Activated CD8-positive, alpha-beta memory T cell treated with anti-CD3 and anti-CD28 coated beads, Interleukin-2, amount 10 ng/mL, durations not matched to agents 7 days and 5 days (primary cell): Measurements from ENCODE around the gene MFAP2. TPM values are rescaled to one million over a fixed set of nuclear protein-coding genes. Genes with fewer than 3 reads are reported as not detected.

Experiments
- ATAC-seq: fragments of 150-1000 bp; cut with Tn5 transposase; one replicate; pipeline ENCODE4 v1.10.0; 2021; ENCODE audit warnings: moderate library complexity
- CTCF ChIA-PET: fragments of 350-600 bp; sonication (Branson Sonifier 250); formaldehyde crosslinking; loops from one replicate; lab custom pipeline; 2021; ENCODE audit warnings: antibody characterized with exemption; lab: Charles Lee
- DNase-seq: peaks from one replicate; pipeline ENCODE4 v3.0.0-alpha.2; 2020
- H3K27ac Mint-ChIP-seq: one replicate; pipeline ENCODE4 v1.8.0; 2021; ENCODE audit warnings: mild to moderate bottlenecking, mixed read lengths
- H3K27me3 Mint-ChIP-seq: one replicate; pipeline ENCODE4 v1.8.0; 2021; ENCODE audit warnings: mixed read lengths
- H3K36me3 Mint-ChIP-seq: one replicate; pipeline ENCODE4 v1.8.0; 2021; ENCODE audit warnings: mild to moderate bottlenecking, mixed read lengths
- H3K4me1 Mint-ChIP-seq: one replicate; pipeline ENCODE4 v1.8.0; 2021; ENCODE audit warnings: mixed read lengths
- H3K4me3 Mint-ChIP-seq: one replicate; pipeline ENCODE4 v1.8.0; 2021; ENCODE audit warnings: mild to moderate bottlenecking, moderate library complexity, mixed read lengths
- H3K9me3 Mint-ChIP-seq: one replicate; pipeline ENCODE4 v1.8.0; 2022; ENCODE audit warnings: low read depth, mixed read lengths
- total RNA-seq, 2 experiments: library from RNA; stranded (reverse); gene quantifications; one replicate each; pipeline ENCODE4 v1.2.3, GENCODE V29; 2021

Gene MFAP2
- total RNA-seq, 2 experiments from 2014 or later, result not detected

DNA sequence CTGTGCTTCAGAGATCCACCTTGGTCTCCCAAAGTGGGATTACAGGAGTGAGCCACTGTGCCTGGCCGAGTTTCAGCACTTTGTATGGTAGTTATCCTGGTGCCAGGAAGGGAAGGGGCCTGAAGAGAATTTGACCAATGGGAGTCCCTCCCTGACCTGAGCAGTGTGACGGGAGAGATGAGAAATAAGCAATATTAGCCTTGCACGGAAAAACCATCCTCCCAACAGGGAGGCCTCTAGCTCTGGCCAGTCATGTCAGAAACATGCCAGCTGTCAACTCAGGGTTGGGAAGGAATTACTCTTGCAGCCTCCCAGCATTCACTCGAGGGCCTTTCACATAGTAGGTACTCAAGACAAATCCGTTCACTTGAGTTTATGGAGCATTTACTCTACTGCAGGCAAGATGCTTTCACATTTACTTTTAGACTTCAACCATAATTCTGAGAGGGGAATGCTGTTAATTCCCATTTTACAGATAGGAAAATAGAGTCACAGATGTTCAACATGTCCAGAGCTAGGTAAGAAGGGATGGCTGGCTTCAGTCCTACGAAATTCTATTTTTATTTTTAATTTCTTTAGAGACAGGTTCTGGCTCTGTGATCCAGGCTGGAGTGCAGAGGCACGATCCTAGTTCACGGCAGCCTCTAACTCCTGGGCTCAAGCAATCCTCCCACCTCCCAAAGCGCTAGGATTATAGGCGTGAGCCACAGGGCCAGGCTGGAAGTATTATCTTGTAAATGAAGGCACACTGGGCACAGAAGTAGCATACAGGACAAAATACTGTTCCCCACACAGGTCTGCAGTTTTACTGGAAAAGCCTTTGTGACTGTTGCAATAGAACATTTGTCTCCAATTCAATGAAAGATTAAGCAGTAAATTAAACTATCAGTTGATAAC lies 34.5 kb upstream of the MFAP2 start:
- ATAC-seq, result no peak
- no peak for DNase-seq
- Mint-ChIP-seq H3K36me3 (peaks cover 17% of the 10 kb centered on the region), H3K27me3 (no peaks in the 10 kb centered on the region), H3K4me3 (no peak overlapping the region), H3K27ac (no peak overlapping the region), H3K9me3 (no peaks in the 10 kb centered on the region), H3K4me1 (peaks cover 47% of the 10 kb centered on the region)
- CTCF ChIA-PET, result no interaction called here

DNA sequence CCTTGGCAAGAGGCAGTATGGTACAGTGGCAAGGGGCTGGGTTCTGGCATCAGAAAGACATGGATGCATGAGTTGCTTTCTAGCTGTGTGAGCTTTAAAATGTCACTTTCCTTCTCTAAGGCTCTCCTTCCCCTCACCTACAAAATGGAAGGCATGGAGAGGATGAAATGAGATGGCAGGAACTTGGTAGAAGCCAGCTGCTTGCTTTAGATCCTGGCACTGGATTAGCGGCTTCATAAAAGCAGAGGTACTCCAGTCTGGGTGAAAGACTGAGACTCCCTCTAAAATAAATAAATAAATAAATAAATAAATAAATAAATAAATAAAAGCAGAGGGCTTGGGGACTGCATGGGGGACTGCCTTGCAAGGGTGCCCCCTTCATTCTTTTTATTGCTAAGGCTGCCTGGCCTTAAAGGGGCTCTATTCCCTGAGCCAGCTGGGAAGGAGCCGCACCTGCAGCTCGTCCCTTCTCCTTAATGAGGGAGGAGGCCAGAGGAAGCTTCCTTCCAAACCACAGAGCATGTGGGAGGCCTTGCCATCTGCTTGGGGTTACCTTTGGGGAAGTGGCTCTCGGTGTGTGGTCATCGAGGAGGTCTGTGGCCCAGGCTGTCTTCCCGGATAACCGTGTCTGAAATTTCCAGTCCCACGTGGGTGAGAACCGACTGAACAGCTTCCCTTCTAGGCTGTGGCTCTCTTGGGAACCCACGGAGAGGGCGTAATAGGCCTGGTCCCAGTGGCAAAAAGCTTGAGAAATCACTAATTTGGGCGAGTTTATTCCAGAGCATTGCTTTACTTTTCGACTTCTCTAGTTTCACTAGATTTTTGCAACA lies 33.3 kb upstream of the MFAP2 start:
- DNase-seq (no peak), ATAC-seq (no peak)
- Mint-ChIP-seq H3K27ac (no peak overlapping the region), H3K4me1 (peaks cover 42% of the 10 kb centered on the region), H3K4me3 (no peak overlapping the region), H3K36me3 (peaks cover 6% of the 10 kb centered on the region), H3K9me3 (no peaks in the 10 kb centered on the region), H3K27me3 (no peaks in the 10 kb centered on the region)
- CTCF ChIA-PET, result interaction anchor here (1.3 to 1.5 kb wide), 2 partner anchors 32 to 62 kb away, joined by 4 read pairs; no protein-coding TSS in a partner anchor

DNA sequence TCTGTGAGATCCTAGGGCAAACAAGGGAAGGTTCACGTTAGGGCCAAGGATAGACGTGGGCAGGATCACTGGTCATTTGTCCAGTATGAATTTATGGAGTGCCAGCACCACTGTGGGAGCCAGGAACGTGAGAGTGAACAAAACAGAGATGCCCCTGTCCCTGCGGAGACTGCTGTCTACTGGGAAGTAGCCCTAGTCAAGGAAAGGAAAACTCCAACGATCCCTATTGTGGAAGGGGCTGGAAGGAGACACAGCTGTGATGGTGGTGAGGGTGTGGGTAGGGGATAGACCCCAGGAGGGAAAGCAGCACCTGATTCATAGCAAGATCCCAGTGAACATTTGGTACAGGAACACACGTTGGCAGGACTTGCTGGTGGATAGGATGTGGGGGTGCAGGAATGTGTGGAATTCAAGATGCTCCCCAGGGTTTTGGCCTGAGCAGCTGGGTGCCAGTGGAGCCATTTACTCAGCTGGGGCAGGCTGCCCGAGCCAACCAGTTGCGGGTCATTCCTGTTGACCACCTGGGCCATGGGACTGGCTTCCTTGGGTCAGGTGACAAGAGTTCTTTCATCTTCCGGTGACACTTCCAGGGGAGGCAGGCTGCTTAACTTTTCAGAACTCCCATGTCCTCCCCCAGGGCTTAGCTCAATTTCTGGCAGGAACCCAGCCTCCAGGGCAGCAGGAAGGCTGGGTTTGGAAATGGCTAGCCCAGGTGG lies 32.5 kb upstream of the MFAP2 start:
- Mint-ChIP-seq H3K4me3 (no peak overlapping the region), H3K4me1 (peaks cover 37% of the 10 kb centered on the region), H3K27me3 (no peaks in the 10 kb centered on the region), H3K9me3 (no peaks in the 10 kb centered on the region), H3K27ac (no peak overlapping the region), H3K36me3 (peaks cover 2% of the 10 kb centered on the region)
- DNase-seq (no peak), ATAC-seq (no peak)
- CTCF ChIA-PET, result interaction anchor here (1.3 to 1.5 kb wide), 2 partner anchors 33 to 61 kb away, joined by 4 read pairs; no protein-coding TSS in a partner anchor

DNA sequence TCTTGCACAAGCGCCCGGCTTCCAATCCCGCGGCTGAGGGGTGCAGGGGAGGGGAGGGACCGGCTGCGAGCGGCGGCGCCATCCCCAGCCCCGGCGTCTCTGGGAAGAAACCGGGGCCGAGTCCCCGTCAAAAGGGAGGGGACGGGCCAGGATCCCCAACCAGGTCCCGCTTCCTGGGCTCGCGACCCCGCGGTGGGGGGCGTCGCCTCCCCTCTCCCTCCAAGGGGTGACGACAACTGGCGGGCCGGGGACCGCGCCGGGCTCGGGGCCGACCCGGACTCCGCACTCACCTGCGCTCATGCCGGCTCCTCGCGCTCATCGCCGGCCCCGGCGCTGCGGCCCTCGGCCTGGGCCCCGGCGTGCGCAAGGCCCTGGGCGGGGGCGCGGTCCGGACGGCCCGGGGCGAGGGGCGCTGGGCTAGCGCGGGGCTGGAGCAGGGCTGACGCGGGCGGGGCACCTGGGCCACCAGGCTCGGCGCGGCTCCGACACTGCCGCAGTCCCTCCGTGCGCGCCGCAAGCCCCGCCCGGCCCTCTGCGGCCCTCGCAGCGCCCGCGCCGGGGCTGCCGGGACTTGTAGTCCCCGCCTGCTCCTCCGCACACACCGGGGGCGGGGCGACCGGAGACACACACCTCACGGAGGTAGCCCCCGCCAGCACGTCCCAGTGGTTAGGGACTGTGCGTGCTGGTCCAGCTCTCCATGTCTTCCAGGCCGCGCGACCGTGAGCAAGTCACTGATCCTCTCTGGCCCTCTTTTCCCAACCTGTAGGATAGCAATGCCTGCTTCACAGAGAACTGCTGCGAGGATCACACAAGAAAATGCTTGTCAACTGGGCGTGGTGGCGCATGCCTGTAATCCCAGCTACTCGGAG lies 31.3 kb upstream of the MFAP2 start, which contains the start of gene ATP13A2:
TSS of gene ATP13A2 (minus strand) at position 490 of the 869 bp plus-strand sequence. CDS start at position 300, 190 bp downstream.
- Mint-ChIP-seq H3K27me3 (no peaks in the 10 kb centered on the region), H3K4me3 (peak within 1 kb of the TSS; percentile 80), H3K27ac (peak within 1 kb of the TSS; percentile 69), H3K9me3 (no peaks in the 10 kb centered on the region), H3K36me3 (no peaks in the 10 kb centered on the region), H3K4me1 (peaks cover 37% of the 10 kb centered on the region)
- CTCF ChIA-PET, result no interaction called here
- peak; percentile 89 for DNase-seq
- peak; percentile 99 for ATAC-seq

DNA sequence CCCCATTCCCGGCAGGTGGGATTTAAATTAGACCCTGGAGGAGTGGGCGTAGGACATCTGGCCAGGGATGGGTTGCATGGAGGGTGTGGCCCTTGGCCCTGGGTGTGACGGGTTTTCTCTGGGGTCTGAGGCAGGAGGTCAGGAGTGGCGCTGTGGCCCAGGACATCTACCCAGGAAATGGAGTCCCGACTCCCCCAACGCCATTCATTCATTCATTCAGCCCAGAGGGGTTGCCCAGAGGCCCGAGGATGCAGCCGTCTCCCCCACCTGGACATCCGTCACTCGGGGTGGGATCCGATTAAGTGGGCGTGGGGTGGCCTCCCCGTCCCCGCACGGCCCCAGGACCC lies 30.6 kb upstream of the MFAP2 start:
- ATAC-seq (no peak), DNase-seq (no peak)
- Mint-ChIP-seq H3K27ac (peak overlapping the region; percentile 69), H3K4me3 (peak overlapping the region; percentile 80), H3K9me3 (no peaks in the 10 kb centered on the region), H3K27me3 (no peaks in the 10 kb centered on the region), H3K4me1 (peaks cover 37% of the 10 kb centered on the region), H3K36me3 (no peaks in the 10 kb centered on the region)
- CTCF ChIA-PET, result interaction anchor here (1.1 kb wide), 1 partner anchor 44 kb away, joined by 3 read pairs; no protein-coding TSS in a partner anchor

DNA sequence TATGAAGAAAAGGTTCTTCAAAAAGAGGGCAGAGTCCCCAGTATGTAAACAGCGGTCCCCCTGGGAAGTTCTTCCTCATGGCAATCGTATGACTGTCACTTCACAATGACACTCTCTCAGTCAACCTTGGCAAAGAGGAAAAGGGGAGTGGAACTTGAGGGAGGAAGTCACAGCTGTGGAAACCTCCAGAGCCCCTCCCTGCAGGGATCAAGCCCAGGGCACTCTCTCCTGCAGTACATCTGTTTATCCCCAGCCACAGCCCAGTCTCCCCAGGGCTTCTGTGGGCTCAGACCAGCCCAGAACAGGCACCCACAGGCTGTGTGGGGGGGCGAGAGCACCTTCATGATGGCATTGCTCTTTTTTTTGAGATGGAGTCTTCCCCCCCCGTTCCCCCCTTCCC lies 29.3 kb upstream of the MFAP2 start:
- Mint-ChIP-seq H3K27ac (no peak overlapping the region), H3K4me3 (no peak overlapping the region), H3K36me3 (no peaks in the 10 kb centered on the region), H3K9me3 (no peaks in the 10 kb centered on the region), H3K4me1 (peaks cover 37% of the 10 kb centered on the region), H3K27me3 (no peaks in the 10 kb centered on the region)
- ATAC-seq (no peak), DNase-seq (no peak)
- CTCF ChIA-PET, result interaction anchor here (0.8 to 1.1 kb wide), 5 partner anchors 35 to 66 kb away, joined by 3 read pairs; no protein-coding TSS in a partner anchor

DNA sequence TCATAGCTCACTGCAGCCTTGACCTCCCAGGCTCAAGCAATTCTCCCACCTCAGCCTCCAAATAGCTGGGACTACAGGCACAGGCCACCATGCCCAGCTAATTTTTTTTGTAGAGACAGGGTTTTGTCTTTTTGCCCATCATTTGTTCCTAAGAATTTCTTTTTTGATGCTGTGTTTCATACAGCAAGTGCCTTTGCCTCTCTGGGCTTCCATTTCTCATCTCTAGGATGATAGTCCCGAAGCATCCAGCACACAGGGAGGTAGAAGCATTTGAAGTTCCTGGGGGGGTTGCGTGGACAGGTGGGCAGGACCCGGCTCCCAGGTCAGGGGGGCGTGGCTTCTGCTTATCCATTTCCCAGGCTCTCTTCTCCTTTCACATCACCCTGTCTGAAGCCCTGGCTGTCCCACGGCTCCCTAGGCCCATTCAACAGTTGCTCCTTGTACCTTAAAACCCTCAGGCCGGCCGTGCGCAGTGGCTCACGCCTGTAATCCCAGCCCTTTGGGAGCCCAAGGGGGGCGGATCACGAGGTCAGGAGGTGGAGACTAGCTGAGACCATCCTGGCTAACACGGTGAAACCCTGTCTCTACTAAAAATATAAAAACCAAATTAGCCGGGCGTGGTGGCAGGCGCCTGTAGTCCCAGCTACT lies 27.9 kb upstream of the MFAP2 start:
- CTCF ChIA-PET, result interaction anchor here (0.9 kb wide), 1 partner anchor 11 kb away, joined by 3 read pairs; no protein-coding TSS in a partner anchor
- Mint-ChIP-seq H3K27ac (no peak overlapping the region), H3K27me3 (no peaks in the 10 kb centered on the region), H3K4me1 (peaks cover 28% of the 10 kb centered on the region), H3K4me3 (no peak overlapping the region), H3K36me3 (peaks cover 2% of the 10 kb centered on the region), H3K9me3 (no peaks in the 10 kb centered on the region)
- DNase-seq (no peak), ATAC-seq (no peak)

DNA sequence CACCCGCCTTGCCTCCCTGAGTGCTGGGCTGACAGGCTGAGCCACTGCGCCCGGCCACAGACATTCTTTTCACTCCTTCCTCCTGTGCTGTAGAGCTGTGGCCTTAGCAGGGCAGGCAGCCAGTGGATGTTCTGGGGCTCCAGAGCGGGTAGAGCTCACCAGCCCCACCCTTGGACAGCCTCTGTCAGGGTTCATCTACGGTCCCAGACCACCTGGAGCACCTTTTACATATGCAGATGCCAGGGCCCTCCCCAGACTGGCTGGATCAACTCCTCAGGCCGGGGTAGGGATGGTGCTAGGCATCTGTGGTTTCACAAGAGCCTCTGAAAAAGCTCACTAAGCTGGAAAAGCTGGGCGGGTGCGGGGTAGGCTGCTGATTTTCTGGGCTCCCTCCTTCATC lies 26.7 kb upstream of the MFAP2 start:
- DNase-seq (no peak), ATAC-seq (no peak)
- Mint-ChIP-seq H3K9me3 (no peaks in the 10 kb centered on the region), H3K27me3 (no peaks in the 10 kb centered on the region), H3K4me3 (no peak overlapping the region), H3K36me3 (peaks cover 2% of the 10 kb centered on the region), H3K27ac (no peak overlapping the region), H3K4me1 (peaks cover 21% of the 10 kb centered on the region)
- CTCF ChIA-PET, result interaction anchor here (0.8 to 1.0 kb wide), 3 partner anchors 12 to 39 kb away, joined by 3 read pairs; no protein-coding TSS in a partner anchor

DNA sequence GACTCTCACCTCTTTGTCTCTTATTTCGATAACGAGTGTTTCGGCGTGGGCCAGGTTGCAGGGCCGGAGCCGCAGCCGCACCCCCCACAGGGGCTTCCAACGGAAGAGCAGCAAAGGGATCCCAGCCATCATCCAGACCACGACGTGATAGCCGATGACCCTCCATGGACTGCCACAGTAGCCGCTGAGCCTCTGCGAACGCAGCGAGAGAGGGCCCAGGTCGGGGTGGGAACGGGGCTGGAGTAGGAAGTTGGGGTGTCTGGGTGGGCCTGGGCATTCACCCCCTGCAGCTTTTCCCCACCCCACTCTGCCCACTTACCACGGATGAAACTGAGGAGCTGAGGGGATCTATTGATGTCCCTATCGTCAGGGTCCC lies 24.9 kb upstream of the MFAP2 start:
- H3K9me3 Mint-ChIP-seq, result no peaks in the 10 kb centered on the region
- H3K4me3 Mint-ChIP-seq, result no peak overlapping the region
- CTCF ChIA-PET, result no interaction called here
- no peak overlapping the region for H3K27ac Mint-ChIP-seq
- ATAC-seq, result no peak
- no peak for DNase-seq
- H3K27me3 Mint-ChIP-seq, result no peaks in the 10 kb centered on the region
- H3K4me1 Mint-ChIP-seq, result peaks cover 10% of the 10 kb centered on the region
- H3K36me3 Mint-ChIP-seq, result peaks cover 2% of the 10 kb centered on the region

DNA sequence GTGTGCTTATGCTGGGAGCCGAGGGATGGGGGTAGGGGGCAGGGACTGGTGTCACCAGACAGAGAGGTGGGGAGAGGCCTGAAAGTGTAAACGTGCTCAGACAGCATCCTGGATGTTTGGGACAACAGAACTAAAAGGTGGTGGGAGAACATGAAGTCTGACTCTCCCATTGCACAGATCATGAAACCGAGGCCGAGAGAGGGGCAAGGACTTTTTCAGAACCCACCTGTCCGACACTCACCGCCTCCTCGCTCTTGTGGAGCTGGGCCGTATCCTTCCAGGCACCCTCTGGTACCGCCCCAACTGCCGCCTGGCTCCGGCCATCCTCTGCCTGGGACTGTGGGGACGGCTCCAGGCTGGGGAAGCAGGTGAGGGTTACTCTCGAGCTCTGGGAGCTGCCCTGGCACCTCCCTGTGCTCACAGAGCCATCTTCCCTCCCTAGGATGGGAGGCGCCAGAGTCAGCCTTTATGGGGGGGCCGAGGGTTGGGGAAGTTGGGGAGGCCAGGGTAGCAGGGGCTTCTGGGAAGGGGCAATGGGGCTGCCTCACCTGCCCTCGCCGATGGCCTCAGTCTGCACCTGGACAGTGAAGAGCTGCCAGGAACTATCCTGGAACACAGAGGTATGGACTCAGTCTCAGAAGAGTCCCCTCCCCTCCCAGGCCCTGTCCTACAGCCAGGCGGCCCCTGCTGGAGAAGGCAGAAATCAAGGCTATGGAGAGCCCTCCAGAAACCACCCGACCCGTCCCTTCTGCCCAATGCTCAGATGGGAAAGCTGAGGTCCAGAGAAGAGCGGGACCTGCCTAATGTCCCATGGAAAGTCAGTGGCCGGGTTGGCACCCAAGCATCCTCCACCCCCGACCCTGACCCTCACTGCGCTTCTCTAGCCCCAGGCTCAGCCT lies 24.3 kb upstream of the MFAP2 start:
- Mint-ChIP-seq H3K27ac (no peak overlapping the region), H3K27me3 (no peaks in the 10 kb centered on the region), H3K36me3 (peaks cover 3% of the 10 kb centered on the region), H3K9me3 (no peaks in the 10 kb centered on the region), H3K4me1 (peaks cover 5% of the 10 kb centered on the region), H3K4me3 (no peak overlapping the region)
- DNase-seq, result no peak
- CTCF ChIA-PET, result no interaction called here
- ATAC-seq, result no peak

DNA sequence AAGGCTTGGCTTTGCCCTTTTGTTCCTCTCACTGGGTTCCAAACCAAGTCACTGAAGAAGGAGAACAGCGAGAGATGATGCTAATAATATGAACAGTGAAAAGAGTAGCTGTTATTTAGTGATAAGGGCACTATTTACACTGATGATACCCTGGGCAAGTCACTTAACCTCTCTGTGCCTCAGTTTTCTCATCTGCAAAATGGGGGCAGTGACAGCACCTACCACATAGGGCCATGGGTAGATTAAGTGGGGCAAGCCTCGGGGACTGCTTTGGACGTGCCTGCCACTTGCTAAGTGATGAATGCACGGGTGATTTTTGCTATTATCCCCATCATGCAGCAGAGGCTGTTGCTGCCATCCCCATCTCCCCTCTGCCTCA lies 22.1 kb upstream of the MFAP2 start:
- DNase-seq, result no peak
- no peaks in the 10 kb centered on the region for H3K9me3 Mint-ChIP-seq
- H3K4me1 Mint-ChIP-seq, result no peaks in the 10 kb centered on the region
- no peak overlapping the region for H3K4me3 Mint-ChIP-seq
- no peaks in the 10 kb centered on the region for H3K27me3 Mint-ChIP-seq
- peaks cover 5% of the 10 kb centered on the region for H3K36me3 Mint-ChIP-seq
- no peak for ATAC-seq
- CTCF ChIA-PET, result interaction anchor here (4.0 kb wide), 1 partner anchor 42 kb away, joined by 20 read pairs; no protein-coding TSS in a partner anchor
- no peak overlapping the region for H3K27ac Mint-ChIP-seq
